ENCODE data around the gene IFIT1. TPM values are rescaled to one million over a fixed set of nuclear protein-coding genes. Genes with fewer than 3 reads are reported as not detected.
"Not testable (repeated sequence)": the region's sequence is repeated elsewhere in the genome, so short reads cannot be mapped to it uniquely, and the experiment has no call there.

Gene IFIT1
- total RNA-seq, 4 donors from 2014 or later, result 1.1 to 18.5 (median 9.4) TPM

- no peak overlapping the region for H3K27ac ChIP-seq
- no peak for DNase-seq
- no peak overlapping the region for H3K4me3 ChIP-seq
- H3K4me1 ChIP-seq, result no peaks in the 10 kb centered on the region
- WGBS, 2 donors (ENCODE audit: low coverage in 1 of 2), result 83 to 93% methylated on average over 4 of the region's 4 CpGs
- intact Hi-C loops (cut with DNase I; ENCODE audit: low total_unique reads) (no loop called here), in situ Hi-C loops (cut with MboI; ENCODE audit: low pct_ligation_motif_present in 1 of 4, low pct_unique_long_range_greater_than_20kb in 1 of 4, low sequenced_read_pairs in 3 of 4) (no loop called here)
- H3K27me3 ChIP-seq, result no peaks in the 10 kb centered on the region
- no peak for TF ChIP-seq POLR2AphosphoS5 (IDR thresholded peaks at IDR 0.05)
- TF ChIP-seq EP300 (IDR thresholded peaks at IDR 0.05; ENCODE audit: low read depth), result no peak
- TF ChIP-seq POLR2A (IDR thresholded peaks at IDR 0.05), result no peak
- no peak for TF ChIP-seq CTCF (IDR thresholded peaks at IDR 0.05)
- H3K9me3 ChIP-seq, result no peaks in the 10 kb centered on the region
- no peaks in the 10 kb centered on the region for H3K36me3 ChIP-seq
These were observed 7.7 kb upstream of the IFIT1 start for GRCh38 chr10:89384474-89385340.

- H3K4me3 ChIP-seq, result no peak overlapping the region
- in situ Hi-C loops (cut with MboI; ENCODE audit: low pct_ligation_motif_present in 1 of 4, low pct_unique_long_range_greater_than_20kb in 1 of 4, low sequenced_read_pairs in 3 of 4) (no loop called here), intact Hi-C loops (cut with DNase I; ENCODE audit: low total_unique reads) (no loop called here)
- DNase-seq, result no peak
- 64 to 75% methylated on average over 2 of the region's 2 CpGs for WGBS, 2 donors (ENCODE audit: low coverage in 1 of 2)
- no peaks in the 10 kb centered on the region for H3K36me3 ChIP-seq
- TF ChIP-seq POLR2A (IDR thresholded peaks at IDR 0.05) (no peak), CTCF (IDR thresholded peaks at IDR 0.05) (no peak), EP300 (IDR thresholded peaks at IDR 0.05; ENCODE audit: low read depth) (no peak), POLR2AphosphoS5 (IDR thresholded peaks at IDR 0.05) (no peak)
- H3K4me1 ChIP-seq, result peaks cover 5 to 22% (median 20%) of the 10 kb centered on the region in 4 donors
- no peak overlapping the region for H3K27ac ChIP-seq
- no peaks in the 10 kb centered on the region for H3K27me3 ChIP-seq
- H3K9me3 ChIP-seq, result no peaks in the 10 kb centered on the region
These were observed 3.6 kb upstream of the IFIT1 start for GRCh38 chr10:89388806-89389205.

GRCh38 chr10:89389254-89389653, 3.2 kb upstream of the IFIT1 start:
- Histone ChIP-seq H3K27ac (no peak overlapping the region), H3K27me3 (no peaks in the 10 kb centered on the region), H3K4me1 (peaks cover 8 to 27% (median 21%) of the 10 kb centered on the region in 4 donors), H3K4me3 (no peak overlapping the region), H3K36me3 (no peaks in the 10 kb centered on the region), H3K9me3 (no peaks in the 10 kb centered on the region)
- intact Hi-C loops (cut with DNase I; ENCODE audit: low total_unique reads), result no loop called here
- WGBS, 2 donors (ENCODE audit: low coverage in 1 of 2), result 74 to 89% methylated on average over 1 of the region's 1 CpG
- peak in 3 of 5 experiments; percentile 7 to 28 (median 16) for TF ChIP-seq CTCF (IDR thresholded peaks at IDR 0.05)
- TF ChIP-seq POLR2AphosphoS5 (IDR thresholded peaks at IDR 0.05), result no peak
- DNase-seq, result no peak
- in situ Hi-C loops (cut with MboI; ENCODE audit: low pct_ligation_motif_present in 1 of 4, low pct_unique_long_range_greater_than_20kb in 1 of 4, low sequenced_read_pairs in 3 of 4), result no loop called here

- Histone ChIP-seq H3K27ac (peak overlapping the region; percentile 59 to 90 (median 78)), H3K36me3 (no peaks in the 10 kb centered on the region), H3K4me3 (no peak overlapping the region), H3K4me1 (peaks cover 8 to 27% (median 21%) of the 10 kb centered on the region in 4 donors), H3K27me3 (no peaks in the 10 kb centered on the region), H3K9me3 (no peaks in the 10 kb centered on the region)
- intact Hi-C loops (cut with DNase I; ENCODE audit: low total_unique reads) (loop anchor here (5.0 kb wide), 1 partner anchor 63 kb away; the partner anchor contains the start of gene IFIT3), in situ Hi-C loops (cut with MboI; ENCODE audit: low pct_ligation_motif_present in 1 of 4, low pct_unique_long_range_greater_than_20kb in 1 of 4, low sequenced_read_pairs in 3 of 4) (no loop called here)
- no peak for DNase-seq
- WGBS, 2 donors (ENCODE audit: low coverage in 1 of 2), result 79 to 93% methylated on average over 5 of the region's 5 CpGs
- TF ChIP-seq POLR2AphosphoS5 (IDR thresholded peaks at IDR 0.05) (no peak), EP300 (IDR thresholded peaks at IDR 0.05; ENCODE audit: low read depth) (no peak), CTCF (IDR thresholded peaks at IDR 0.05) (no peak), POLR2A (IDR thresholded peaks at IDR 0.05) (no peak)
These were observed 1.8 kb upstream of the IFIT1 start for GRCh38 chr10:89390476-89391225.

GRCh38 chr10:89391226-89391576, 1.2 kb upstream of the IFIT1 start:
- peaks cover 8 to 27% (median 21%) of the 10 kb centered on the region in 4 donors for H3K4me1 ChIP-seq
- WGBS, 2 donors (ENCODE audit: low coverage in 1 of 2), result 95 to 96% methylated on average over 4 of the region's 4 CpGs
- peak overlapping the region; percentile 59 to 90 (median 78) for H3K27ac ChIP-seq
- DNase-seq; H3K36me3 ChIP-seq; H3K9me3 ChIP-seq; H3K27me3 ChIP-seq; H3K4me3 ChIP-seq; in situ Hi-C loops (cut with MboI; ENCODE audit: low pct_ligation_motif_present in 1 of 4, low pct_unique_long_range_greater_than_20kb in 1 of 4, low sequenced_read_pairs in 3 of 4): not testable (repeated sequence)
- intact Hi-C loops (cut with DNase I; ENCODE audit: low total_unique reads), result loop anchor here (5.0 kb wide), 1 partner anchor 64 kb away; the partner anchor contains the start of gene IFIT3

Data from transverse colon (tissue), 4 donors.